MM.1S (cell line): ENCODE results near the gene RD3L.

ENCODE experiments used
- DNase-seq: peaks from one replicate; pipeline ENCODE4 v3.0.0-alpha.2; 2015
- H2AFZ ChIP-seq: fragments of 300-600 bp; sonication (generic); 2 replicates; pipeline ENCODE4 v1.6.0; 2016; ENCODE audit warnings: antibody characterized with exemption, low read length
- H3F3A ChIP-seq: fragments of 300-600 bp; sonication (generic); 2 replicates; pipeline ENCODE4 v1.6.1; 2016; ENCODE audit warnings: mild to moderate bottlenecking, antibody characterized with exemption, low read length, moderate library complexity, mixed read lengths; ENCODE audit not compliant: insufficient read depth
- H3K27ac ChIP-seq: fragments of 300-600 bp; sonication (generic); 2 replicates; pipeline ENCODE4 v1.5.1; 2016; ENCODE audit warnings: mild to moderate bottlenecking, low read length
- H3K27me3 ChIP-seq: fragments of 300-600 bp; sonication (generic); replicated peaks from 2 replicates; pipeline ENCODE4 v1.6.0; 2016; ENCODE audit warnings: low read length; ENCODE audit not compliant: insufficient read depth
- H3K36me3 ChIP-seq: fragments of 300-600 bp; sonication (generic); replicated peaks from 2 replicates; pipeline ENCODE4 v1.6.1; 2016; ENCODE audit warnings: mild to moderate bottlenecking, low read length, mixed read lengths; ENCODE audit not compliant: insufficient read depth
- H3K4me1 ChIP-seq: fragments of 300-600 bp; sonication (generic); 2 replicates; pipeline ENCODE4 v1.6.1; 2016; ENCODE audit warnings: low read length, mixed read lengths
- H3K4me2 ChIP-seq: fragments of 300-600 bp; sonication (generic); 2 replicates; pipeline ENCODE4 v1.6.0; 2016; ENCODE audit warnings: low read depth, low read length
- H3K4me3 ChIP-seq: fragments of 300-600 bp; sonication (generic); 2 replicates; pipeline ENCODE4 v1.5.1; 2016; ENCODE audit warnings: low read length, mixed read lengths
- H3K79me2 ChIP-seq: fragments of 300-600 bp; sonication (generic); 2 replicates; pipeline ENCODE4 v1.6.1; 2016; ENCODE audit warnings: mixed run types, low read length, mixed read lengths
- H3K9ac ChIP-seq: fragments of 300-600 bp; sonication (generic); 2 replicates; pipeline ENCODE4 v1.6.1; 2016; ENCODE audit warnings: low read length, mixed read lengths
- H3K9me2 ChIP-seq: fragments of 300-600 bp; sonication (generic); replicated peaks from 2 replicates; pipeline ENCODE4 v1.6.1; 2016; ENCODE audit warnings: mild to moderate bottlenecking, low read length, mixed read lengths; ENCODE audit not compliant: insufficient read depth
- H3K9me3 ChIP-seq: fragments of 300-600 bp; sonication (generic); replicated peaks from 2 replicates; pipeline ENCODE4 v1.6.1; 2016; ENCODE audit warnings: mild to moderate bottlenecking, low read length, mixed read lengths; ENCODE audit not compliant: insufficient read depth
- H4K20me1 ChIP-seq: fragments of 300-600 bp; sonication (generic); 2 replicates; pipeline ENCODE4 v1.6.1; 2016; ENCODE audit warnings: mild to moderate bottlenecking, low read length, moderate library complexity, mixed read lengths; ENCODE audit not compliant: insufficient read depth
- EZH2 ChIP-seq: fragments of 300-600 bp; sonication (generic); optimal IDR thresholded peaks from 2 replicates; pipeline ENCODE3; 2017; ENCODE audit warnings: low read depth, mild to moderate bottlenecking, antibody characterized with exemption, low read length, mixed read lengths
- EZH2phosphoT487 ChIP-seq: fragments of 300-600 bp; sonication (generic); IDR thresholded peaks from 2 replicates; pipeline ENCODE4 v1.6.1; 2018; ENCODE audit warnings: antibody characterized with exemption, low read length
- TF ChIP-seq, protein P1 (sequence below): fragments of 300-600 bp; sonication (generic); IDR thresholded peaks from 2 replicates; pipeline ENCODE4 v1.5.1; 2016; ENCODE audit warnings: antibody characterized with exemption, low read length, mixed read lengths

Gene RD3L

DNA sequence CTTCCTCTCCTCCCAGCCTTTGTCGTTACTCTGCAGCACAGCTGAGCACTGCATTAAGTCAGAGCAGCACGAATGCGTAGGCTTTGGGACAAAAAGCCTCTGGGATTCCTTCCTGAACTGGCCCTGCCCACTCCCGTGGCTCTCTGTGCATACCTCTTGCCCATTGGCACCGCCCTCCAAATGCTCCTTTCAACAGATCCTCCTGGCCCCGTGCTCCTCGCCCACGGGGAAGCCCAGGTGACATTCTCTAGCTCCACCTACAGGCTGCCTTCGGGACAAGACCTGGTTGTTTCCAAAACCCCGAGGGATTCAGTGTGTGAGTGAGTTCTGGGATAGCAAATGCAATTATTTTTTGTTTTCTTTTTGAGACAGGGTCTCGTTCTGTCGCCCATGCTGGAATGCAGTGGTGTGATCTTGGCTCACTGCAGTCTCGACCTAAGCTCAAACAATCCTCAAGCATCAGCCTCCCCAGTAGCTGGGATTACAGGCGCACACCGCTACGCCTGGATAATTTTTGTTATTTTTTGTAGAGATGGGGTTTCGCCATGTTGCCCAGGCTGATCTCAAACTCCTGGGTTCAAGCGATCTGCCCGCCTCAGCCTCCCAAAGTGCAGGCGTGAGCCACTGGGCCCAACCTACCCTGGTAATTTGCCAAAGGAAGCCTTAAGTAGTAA lies 31.9 kb downstream of the RD3L start:
- H3K4me3 ChIP-seq: no peak overlapping the region

DNA sequence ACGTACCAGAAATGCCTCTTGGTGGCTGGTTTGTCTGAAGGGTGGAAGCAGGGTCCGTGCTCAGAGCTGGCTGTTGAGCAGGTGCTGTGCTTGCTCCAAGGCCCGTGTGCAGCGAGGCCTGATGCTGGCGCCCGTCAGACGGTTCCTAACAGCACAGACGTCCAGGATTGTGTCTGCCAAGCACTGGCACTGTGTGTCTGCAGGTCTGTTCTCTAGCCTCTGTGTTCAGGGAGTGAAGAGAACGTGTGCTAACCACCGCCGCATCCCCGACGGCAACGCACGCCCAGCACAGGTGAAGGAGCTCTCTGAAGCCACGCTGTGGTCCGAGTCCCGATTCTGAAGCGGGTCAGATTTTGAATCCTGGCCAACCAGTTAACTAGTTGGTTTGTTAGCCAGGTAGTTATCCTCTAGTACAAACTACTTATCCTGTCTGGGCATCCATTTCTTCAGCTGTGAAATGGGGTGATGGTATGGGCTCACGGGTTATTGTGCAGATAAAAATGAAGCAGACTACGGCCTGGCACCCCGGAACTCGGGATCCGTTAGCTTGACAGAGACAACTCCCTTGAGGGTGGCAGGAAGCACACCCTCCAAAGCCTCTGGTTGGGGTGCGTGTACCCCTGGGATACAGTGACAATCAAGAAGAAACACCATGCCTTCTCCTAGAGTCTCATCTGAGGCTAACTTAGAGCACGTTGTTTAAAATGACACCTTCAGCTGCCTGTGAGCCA lies 32.6 kb downstream of the RD3L start:
- H2AFZ ChIP-seq: no peak overlapping the region
- H3K27me3 ChIP-seq: no peaks in the 10 kb centered on the region

More for the DNA sequence above, 31.9 kb downstream of the RD3L start:
- H3K4me1 ChIP-seq: no peaks in the 10 kb centered on the region
- peak; percentile 40 for DNase-seq
- H3K9ac ChIP-seq: no peak overlapping the region
- H3K9me3 ChIP-seq: no peaks in the 10 kb centered on the region
- H3K36me3 ChIP-seq: no peaks in the 10 kb centered on the region
- H3K9me2 ChIP-seq: no peaks in the 10 kb centered on the region
- H3F3A ChIP-seq: no peaks in the 10 kb centered on the region
- H4K20me1 ChIP-seq: no peaks in the 10 kb centered on the region
- H3K27me3 ChIP-seq: no peaks in the 10 kb centered on the region
- TF ChIP-seq, protein P1, sequence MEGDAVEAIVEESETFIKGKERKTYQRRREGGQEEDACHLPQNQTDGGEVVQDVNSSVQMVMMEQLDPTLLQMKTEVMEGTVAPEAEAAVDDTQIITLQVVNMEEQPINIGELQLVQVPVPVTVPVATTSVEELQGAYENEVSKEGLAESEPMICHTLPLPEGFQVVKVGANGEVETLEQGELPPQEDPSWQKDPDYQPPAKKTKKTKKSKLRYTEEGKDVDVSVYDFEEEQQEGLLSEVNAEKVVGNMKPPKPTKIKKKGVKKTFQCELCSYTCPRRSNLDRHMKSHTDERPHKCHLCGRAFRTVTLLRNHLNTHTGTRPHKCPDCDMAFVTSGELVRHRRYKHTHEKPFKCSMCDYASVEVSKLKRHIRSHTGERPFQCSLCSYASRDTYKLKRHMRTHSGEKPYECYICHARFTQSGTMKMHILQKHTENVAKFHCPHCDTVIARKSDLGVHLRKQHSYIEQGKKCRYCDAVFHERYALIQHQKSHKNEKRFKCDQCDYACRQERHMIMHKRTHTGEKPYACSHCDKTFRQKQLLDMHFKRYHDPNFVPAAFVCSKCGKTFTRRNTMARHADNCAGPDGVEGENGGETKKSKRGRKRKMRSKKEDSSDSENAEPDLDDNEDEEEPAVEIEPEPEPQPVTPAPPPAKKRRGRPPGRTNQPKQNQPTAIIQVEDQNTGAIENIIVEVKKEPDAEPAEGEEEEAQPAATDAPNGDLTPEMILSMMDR: peak; percentile 47
- no peak for TF ChIP-seq EZH2phosphoT487
- H3K27ac ChIP-seq: no peak overlapping the region
- H3K4me2 ChIP-seq: no peak overlapping the region
- H3K79me2 ChIP-seq: no peaks in the 10 kb centered on the region
- no peak overlapping the region for H2AFZ ChIP-seq

DNA sequence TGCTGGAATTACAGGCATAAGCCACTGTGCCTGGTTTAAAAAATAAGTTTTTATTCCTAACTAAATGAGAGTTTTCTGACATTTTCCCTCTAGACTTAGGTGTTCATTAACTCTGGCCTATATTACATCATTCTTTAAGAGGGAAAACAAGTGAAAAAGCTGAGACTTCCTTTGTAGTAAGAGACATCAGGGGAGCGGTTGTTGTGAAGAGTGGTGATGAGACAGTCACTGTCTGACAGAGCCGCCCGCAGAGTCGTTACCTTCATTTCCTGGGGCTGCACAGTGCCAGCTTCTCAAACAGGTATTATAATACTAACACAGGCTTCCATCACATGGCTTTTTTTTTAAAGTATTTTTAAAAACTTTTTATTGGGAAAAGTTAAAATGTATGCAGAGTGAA lies 33.7 kb downstream of the RD3L start:
- Histone ChIP-seq H2AFZ (no peak overlapping the region), H4K20me1 (no peaks in the 10 kb centered on the region), H3K4me1 (no peaks in the 10 kb centered on the region), H3K4me3 (no peak overlapping the region), H3K27ac (no peak overlapping the region), H3K27me3 (no peaks in the 10 kb centered on the region), H3K4me2 (no peak overlapping the region), H3K9me3 (no peaks in the 10 kb centered on the region), H3K9ac (no peak overlapping the region), H3K36me3 (no peaks in the 10 kb centered on the region), H3F3A (no peaks in the 10 kb centered on the region), H3K9me2 (no peaks in the 10 kb centered on the region), H3K79me2 (no peaks in the 10 kb centered on the region)
- DNase-seq: no peak
- no peak for TF ChIP-seq EZH2
- TF ChIP-seq, protein P1: no peak
- no peak for TF ChIP-seq EZH2phosphoT487

More for the DNA sequence above, 32.6 kb downstream of the RD3L start:
- no peak overlapping the region for H3K9ac ChIP-seq
- H3K27ac ChIP-seq: no peak overlapping the region
- H3K36me3 ChIP-seq: no peaks in the 10 kb centered on the region
- no peak for DNase-seq
- H3K79me2 ChIP-seq: no peaks in the 10 kb centered on the region
- no peak overlapping the region for H3K4me2 ChIP-seq
- H3K9me3 ChIP-seq: no peaks in the 10 kb centered on the region
- H3F3A ChIP-seq: no peaks in the 10 kb centered on the region
- TF ChIP-seq EZH2phosphoT487 (no peak), EZH2 (no peak)
- TF ChIP-seq, protein P1: no peak
- H4K20me1 ChIP-seq: no peaks in the 10 kb centered on the region
- no peaks in the 10 kb centered on the region for H3K4me1 ChIP-seq
- H3K9me2 ChIP-seq: no peaks in the 10 kb centered on the region
- H3K4me3 ChIP-seq: no peak overlapping the region
